GM18868 (cell line): ENCODE data around the gene CHRNA9.

Experiments used
- ATAC-seq: cut with Tn5 transposase; IDR thresholded peaks from one replicate; pipeline ENCODE4 v1.9.1; 2021; ENCODE audit warnings: mild to moderate bottlenecking, moderate library complexity; ENCODE audit not compliant: unreplicated experiment

The CHRNA9 gene

DNA sequence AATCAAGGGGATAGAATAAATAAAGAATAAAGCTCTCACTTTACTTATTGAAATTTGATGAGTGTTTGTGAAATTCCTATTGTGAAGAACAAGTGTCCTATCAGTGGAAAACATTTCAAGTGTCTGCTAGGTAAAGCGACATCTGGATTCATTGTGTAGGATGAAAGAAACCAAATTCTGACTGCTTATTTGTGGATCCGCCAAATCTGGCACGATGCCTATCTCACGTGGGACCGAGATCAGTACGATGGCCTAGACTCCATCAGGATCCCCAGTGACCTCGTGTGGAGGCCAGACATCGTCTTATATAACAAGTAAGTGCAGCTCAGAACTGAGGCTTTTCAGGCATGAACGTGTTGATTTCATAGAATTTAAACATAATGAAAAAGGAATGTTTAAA, 1.9 kb downstream of the CHRNA9 start:
- ATAC-seq = no peak

DNA sequence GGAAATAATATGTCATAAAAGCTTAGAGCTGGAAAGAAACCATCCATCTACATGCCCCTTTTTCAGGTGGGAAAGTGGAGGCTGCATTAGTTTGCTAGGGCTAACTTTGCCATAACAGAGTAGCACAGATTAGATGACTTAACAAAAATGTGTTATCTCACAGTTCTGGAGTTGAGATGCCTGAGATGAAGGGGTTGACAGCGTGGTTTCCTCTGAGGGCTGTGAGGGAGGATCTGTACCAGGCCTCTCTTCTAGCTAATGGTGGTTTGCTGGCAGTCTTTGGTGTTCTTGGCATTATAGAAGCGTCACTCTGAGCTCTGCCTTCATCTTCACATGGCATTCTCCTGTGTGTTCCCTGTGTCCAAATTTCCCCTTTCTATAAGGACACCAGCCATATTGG, 2.4 kb downstream of the CHRNA9 start:
- no peak for ATAC-seq

DNA sequence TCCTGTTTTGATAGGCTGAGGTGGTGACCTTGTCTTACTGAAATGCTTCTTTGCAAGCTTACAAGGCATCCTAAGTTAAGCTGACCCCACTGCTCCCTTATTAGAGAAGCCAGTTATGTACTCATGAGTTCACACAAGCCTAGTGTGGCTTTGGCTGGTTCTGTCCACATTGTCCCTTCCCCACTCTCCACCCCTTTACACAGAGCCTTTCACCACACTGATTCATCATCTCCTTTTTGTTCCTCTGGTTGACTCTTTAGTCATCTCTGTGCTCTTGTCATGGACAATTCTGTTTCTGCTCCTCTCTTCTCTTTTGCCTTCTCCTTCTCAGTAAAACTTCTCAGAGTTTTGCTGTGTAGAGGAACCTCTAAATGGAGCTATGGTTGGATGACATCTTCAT, 4.9 kb downstream of the CHRNA9 start:
- ATAC-seq = no peak

DNA sequence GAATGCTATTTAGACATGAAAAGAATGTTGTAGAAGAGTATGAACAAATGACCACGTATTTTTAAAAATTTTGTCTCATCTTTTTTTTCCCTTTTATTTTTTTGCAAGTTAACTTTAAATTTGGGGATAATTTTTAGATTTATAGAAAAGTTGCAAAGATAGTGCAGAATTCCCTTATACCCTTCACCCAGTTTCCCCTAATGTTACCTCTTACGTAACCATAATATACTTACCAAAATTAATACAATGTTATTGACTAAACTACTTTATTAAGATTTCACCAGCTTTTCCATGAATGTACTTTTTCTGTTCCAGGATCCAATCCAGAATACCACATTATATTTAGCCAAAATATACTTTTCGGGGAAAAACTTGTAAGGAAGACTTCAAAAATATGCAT, 12.3 kb downstream of the CHRNA9 start:
- ATAC-seq = no peak

DNA sequence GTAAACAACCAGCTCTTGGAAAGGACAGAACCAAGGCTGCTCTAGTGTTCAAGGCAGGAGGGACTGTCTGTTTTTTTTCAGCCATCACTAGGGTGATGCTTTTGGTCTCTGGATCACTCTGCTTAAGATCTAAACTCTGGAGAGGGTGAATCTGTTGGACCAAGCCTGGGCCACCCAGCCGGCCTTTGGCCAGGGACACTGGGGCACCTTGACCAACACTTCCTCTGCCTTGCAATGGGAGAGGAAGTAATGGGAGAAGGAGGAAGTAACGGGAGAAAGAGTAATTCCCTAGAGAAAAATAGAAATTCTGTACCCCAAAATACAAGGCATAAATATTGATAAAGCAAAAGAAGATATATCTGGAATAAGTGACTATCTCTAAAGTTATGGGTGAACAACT, 12.9 kb downstream of the CHRNA9 start:
- no peak for ATAC-seq

DNA sequence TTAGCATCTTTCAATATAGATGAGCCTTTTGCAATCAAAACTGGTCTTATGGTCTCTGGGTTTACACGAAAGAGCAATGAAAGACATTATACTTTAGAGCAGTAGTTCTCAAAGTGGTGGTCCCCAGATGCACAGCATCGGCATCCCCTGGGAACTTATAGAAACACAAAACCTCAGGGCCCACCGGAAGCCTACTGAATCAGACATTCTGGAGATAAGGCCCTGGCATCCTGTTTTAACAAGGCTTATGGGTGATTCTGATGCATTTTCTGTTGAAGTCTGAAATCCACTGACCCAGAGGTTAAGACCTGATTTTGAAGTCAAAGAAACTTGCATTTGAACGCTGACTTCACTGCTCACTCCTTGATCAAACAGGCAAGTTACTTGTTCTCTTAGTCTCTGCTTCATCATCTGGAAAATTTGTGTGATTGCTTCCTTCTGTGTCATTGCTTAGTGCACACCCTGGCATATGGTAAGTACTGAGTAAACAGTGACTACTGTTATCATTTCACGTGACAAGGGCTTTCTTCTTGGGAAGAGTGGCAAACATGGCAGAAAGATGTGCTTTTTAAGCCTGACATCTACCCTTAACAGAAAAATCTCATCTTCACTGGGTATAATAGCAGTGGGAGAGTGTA, 14.5 kb downstream of the CHRNA9 start:
- ATAC-seq = no peak

DNA sequence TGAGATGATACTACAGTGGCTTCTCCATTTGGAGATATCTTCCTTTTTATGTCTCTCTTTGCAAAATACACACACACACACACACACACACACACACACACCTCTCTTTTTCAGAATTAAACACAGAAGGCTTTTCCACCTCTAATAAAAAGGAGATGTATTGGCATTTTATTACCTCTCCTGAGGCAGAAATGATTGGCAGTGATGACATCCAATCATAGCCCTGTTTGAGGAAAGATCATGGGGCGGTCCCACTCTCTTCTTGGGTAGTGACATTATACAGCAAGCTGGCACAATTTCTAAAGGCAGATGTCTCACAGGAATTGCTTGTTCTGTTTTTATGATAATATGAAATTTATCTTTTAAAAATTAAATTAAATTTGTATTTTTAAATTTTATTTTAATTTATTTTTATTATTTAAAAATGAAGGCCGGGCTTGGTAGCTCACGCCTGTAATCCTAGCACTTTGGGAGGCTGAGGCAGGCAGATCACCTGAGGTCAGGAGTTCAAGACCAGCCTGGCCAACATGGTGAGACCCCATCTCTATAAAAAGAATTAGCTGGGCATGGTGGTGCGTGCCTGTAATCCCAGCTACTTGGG, 15.6 kb downstream of the CHRNA9 start:
- ATAC-seq = no peak

DNA sequence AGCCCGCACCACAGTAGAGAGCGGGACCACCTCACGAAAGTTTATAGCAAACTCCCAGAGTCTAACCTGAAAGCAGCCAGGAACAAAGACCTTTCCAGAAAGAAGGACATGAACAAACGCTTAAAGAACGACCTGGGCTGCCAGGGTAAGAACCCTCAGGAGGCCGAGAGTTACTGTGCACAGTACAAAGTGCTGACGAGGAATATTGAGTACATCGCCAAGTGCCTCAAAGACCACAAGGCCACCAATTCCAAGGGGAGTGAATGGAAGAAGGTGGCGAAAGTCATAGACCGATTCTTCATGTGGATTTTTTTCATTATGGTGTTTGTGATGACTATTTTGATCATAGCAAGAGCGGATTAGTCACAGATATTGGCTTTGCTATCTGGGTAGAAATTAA, 19.0 kb downstream of the CHRNA9 start:
- no peak for ATAC-seq

DNA sequence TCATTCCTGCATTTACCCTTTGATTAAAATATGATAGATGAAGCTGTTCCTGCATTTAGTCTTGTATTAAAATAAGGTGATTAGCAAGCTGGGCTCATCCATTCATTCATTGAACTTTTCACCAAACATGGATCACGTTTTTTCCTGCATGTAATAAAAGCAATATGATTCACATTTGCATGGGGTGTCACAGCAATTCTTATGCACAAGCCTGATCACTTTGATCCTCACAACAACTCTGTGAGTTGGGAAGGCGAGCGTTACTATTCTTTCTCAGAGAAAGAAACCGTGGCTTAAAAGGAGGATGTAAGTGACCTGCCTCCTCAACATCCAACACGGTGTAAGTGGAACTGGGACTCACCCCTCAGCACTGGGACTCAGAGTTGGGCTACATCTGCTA, 20.0 kb downstream of the CHRNA9 start:
- no peak for ATAC-seq

DNA sequence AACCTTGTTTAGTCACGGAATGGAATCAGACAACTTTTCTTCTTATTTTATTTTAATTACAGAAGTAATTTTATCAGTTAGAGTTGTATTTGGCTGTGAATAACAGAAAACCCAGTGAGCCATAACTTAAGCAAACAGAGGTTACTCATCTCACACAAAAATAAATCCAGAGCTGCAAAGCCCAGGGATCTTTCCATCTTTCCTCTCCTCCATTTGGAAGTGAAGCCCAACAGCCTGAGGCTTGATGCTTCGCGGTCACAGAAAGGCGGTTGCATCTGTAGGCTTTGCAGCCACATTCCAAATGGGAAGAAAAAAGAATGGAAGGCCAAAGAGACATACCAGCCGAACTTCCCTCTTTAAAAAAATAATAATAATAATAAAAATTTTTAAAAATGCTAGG, 22.6 kb downstream of the CHRNA9 start:
- no peak for ATAC-seq

DNA sequence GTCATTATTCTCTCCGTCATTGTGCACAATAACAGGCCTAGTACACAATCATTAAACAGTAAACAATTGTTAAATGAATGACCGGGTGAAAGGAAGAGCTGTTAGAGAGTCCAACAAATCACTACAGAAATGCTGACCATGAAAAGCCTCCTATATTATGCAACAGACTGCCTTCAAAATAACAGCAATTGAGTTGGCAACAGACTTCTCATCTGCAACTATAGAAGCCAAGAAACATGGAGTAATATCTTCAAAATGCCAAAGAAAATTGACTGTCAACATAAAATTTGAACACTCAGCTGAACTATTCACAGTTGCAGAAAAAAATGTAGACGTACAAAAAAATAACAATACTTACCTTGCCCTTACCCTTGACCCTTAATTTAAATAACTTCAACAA, 26.2 kb downstream of the CHRNA9 start:
- ATAC-seq = no peak

DNA sequence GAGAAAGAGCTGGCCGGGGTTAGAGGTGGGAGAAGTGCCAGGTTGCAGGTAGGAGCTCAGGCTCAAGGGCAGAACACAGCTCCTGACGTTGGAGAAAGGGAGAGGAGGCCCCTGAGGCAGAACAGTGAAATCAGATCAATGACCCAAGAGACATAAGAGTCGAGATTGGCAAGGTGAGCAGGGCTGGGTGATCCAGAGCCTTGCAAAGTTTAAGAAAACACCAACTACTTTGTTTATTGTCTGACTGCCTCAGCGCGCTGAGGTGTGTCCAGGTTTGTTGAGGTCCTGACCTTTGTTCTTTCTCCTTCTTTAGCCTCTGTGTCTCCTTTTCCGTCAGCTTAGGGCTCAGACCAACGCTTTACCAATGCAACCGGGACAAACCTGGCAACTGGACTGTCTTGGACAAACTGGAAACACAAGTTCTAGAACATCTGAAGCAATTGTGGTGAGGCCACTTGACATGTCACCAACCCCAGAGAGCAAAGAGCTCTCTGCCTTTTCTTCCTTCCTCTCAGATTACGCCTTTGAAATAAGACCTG, 28.3 kb downstream of the CHRNA9 start:
- ATAC-seq = no peak

DNA sequence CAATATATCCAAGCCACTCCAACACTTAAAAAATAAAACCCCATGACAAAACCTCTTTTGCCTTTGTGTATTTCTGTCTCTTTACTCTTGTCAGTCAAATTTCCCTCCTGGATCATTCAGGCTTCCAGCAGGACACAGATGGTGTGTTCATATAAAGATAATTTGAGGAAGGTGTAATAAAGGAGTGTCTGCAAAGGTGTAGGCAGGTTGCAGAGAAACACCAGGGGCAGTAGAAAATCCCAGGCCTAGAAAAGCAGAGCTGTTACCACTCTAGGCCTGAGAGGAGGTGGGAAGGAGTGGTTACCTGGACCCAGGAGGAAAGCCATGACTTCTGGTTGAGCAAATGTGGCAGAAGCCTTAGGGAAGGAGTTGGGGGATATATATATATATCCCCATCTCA, 28.8 kb downstream of the CHRNA9 start:
- no peak for ATAC-seq

DNA sequence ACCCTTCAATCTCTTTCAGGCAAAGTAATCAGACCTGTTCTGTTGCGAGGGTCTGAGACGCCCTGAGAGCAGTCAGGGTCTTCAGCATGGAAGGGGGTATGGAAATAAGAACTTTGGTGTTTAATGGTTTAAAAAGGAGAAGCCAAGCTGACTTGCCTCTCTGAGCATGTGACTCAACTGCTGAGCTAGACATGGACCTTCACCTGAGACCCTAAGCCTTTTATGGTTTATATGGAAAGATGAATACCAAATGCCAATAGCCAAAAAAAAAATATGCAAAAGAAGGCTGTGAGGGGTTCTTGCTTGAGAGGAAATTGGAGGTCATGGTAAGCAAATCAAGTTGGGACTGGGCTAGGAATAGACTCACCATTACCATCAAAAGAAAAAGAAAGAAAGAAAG, 30.6 kb downstream of the CHRNA9 start:
- no peak for ATAC-seq

DNA sequence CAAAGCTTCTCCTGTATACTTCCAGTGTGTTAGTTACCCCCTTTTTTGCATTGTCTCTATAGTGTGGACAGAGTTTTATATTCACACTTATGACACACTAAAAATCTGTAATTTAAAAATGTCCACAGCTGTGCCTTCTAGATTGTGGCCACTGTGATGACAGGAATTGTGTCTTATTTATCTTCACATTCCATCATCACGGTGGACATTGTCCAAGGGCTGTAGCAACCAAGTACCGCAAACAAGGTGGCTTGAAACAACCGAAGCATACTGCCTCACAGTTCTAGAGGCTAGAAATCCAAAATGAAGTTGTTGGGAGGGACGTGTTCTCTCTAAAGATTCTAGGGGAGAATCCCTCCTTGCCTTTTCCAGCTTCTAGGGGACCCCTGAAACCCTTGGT, 32.3 kb downstream of the CHRNA9 start:
- ATAC-seq = no peak

DNA sequence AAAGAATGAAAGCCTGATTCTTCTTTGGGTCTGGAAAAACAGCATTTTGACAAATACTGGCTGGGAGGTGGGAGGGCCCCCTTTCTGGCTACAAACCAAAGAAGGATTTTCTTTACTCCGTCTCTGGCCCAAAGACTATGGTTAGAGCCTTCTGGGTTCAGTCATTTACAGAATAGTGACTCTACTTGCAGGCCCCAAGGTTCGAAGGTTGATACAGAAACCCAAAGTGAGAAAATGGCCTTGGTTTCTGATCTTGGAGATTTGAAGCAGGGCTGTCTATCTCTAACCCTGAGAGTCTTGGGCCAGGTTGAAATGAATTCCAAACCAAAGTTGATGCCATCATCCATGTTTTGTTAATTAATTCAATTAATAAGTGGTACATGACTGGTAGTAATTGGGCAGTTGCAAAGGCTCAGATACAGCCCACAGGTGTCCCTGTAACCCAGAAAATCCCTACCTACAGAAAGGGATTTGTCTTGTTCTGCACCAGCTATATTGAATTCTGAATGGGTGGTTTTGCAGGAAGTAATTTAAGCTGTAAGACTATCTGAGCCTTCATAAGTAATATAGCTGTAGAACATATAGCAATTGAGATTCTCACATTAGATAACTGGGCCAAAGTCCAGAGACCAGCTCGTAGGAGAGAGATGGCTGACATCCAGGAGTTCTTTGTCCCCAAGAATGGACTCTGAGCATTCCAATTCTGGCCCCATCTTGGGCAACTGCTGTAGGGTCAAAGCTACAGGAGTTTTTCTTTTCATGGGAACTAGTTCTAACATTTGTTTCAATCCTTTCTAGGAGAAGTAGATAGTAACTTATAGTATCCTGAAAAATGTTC, 34.5 kb downstream of the CHRNA9 start:
- peak; percentile 48 for ATAC-seq

DNA sequence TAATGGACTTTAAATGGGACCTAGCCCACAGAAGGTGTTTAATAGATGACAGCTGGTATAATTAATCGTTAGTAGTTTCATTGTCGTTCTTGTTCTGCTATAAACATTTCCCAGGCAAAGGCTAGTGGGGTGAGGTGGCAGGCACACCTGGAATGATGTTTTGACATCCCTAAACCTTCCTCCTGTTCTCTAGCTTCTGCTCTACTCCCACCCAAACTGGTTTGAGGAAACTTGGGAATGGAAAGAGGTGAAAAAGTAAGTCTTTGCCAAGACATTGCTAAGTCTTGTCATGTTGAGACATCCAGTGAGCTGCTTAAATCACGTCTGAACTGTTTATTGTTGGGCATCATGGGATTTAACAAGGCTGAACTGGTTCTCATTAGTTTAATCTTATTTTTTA, 37.5 kb downstream of the CHRNA9 start:
- ATAC-seq = no peak

DNA sequence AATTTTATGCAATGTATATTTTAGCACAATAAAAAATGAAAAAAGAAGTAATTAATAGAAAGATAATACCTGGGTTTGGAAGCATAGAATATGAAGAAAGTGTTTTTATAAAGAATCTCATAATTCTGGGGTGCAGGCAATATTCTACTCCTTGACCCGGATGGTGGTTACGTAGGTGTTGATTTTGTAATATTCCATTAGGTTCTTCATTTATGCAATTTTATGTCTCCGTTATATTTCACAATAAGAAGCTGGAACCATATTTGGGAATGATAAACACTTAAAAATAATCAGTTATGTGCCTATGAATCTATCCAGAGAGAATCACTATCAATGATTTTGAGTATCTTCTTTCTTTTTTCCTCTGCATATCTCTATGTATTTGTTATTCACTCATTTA, 38.5 kb downstream of the CHRNA9 start:
- no peak for ATAC-seq

DNA sequence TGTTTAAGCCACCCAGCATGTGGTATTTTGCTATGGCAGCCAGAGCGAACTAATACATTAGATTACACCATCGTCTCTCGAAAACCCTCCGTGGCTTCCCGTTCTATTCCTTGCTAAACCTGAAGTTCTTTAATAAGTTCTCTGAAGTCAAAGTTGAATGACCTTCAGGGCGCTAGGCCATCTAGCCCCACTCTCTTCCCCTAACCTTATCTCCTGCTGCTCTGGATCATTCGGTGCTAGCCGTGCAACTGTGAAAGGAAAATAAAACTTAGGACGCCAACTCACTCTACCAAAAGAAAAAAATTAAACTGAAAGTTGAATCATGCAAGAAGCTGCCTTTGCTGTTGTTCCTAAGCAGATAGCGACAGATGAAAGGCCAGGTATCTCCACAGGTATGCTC, 40.0 kb downstream of the CHRNA9 start:
- ATAC-seq = no peak

DNA sequence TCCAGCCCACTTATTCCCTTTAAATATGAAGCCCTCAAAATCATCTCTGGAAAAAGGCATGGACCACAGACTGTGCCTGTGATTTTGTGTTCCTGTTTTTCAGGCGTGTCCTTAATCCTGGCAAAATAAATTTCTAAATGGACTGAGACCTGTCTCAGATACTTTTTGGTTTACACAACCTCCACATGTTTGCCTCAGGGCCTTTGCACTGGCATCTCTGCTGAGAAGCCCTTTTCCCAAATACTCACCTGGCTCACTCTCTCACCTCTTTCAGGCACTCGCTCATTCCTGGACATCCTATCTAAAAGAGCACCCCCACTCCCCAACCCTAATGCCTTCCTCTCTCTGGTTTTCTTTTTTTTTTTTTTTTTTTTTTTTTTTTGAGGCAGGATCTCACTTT, 40.5 kb downstream of the CHRNA9 start:
- ATAC-seq = no peak

DNA sequence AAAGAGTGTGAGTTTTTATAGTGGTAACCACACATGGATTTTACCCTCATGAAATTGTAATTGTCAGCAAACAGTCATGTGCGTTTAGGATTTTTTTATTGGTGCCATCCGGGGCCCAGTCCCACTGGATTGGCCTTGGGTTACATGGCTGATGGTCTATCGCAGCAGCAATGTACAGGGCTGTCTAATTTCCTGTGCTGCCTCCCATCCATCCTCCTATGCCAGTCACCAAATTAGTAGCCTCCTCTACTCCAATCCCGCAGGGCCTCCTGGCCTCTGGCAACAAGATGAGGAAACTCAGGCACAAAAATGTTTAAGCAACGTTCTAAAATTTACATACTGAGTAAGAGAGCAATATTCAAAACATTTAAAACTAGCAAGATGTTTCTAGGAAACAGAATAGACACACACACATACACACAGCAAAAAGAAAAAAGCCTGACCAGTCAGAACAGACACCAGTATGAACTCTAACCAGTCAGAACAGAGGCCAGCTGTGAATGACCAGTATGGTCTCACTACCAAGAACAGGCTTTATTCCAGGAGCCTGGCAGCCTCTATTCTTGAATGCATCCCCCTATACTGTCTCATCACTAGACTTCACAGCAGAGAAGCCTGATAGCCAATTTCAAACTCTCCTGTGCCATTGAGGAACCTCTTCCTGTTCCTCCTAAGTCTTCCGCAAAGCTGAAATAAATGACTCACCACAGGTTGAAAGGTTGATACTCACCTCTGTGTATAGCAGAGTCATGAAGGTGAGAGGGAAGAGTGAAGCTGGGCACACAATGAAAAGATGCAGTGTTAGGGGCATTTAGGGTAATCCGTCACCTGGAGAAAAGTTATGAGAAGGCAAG, 42.6 kb downstream of the CHRNA9 start:
- ATAC-seq = no peak
